Stimulated activated CD8-positive, alpha-beta memory T cell treated with anti-CD3 and anti-CD28 coated beads, Interleukin-7, amount 100 ng/mL, for 24 hours (primary cell): ENCODE results near the gene IL1RAPL1.

ENCODE experiments used
- DNase-seq: peaks from one replicate; pipeline ENCODE4 v3.0.0-alpha.2; 2020; ENCODE audit warnings: low read depth

Gene IL1RAPL1

DNA sequence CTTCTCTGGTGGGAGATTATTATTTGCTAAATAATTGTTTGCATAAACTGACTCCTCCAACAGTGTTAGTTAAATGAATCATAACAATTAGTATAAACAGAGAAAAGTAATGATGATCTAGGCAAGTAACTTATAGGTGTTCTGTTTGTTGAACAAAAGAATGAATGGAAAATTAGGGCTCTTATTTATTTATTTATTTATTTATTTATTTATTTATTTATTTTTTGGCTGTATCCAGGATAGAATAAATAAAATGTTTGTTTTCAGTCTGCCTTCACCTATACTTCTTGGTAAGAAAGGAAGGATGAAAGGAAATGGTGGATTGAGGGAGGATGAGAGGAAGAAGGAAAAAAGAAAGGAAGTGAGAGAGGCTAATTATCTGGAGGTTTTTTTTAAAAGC, 1066.5 kb downstream of the IL1RAPL1 start:
- no peak for DNase-seq

DNA sequence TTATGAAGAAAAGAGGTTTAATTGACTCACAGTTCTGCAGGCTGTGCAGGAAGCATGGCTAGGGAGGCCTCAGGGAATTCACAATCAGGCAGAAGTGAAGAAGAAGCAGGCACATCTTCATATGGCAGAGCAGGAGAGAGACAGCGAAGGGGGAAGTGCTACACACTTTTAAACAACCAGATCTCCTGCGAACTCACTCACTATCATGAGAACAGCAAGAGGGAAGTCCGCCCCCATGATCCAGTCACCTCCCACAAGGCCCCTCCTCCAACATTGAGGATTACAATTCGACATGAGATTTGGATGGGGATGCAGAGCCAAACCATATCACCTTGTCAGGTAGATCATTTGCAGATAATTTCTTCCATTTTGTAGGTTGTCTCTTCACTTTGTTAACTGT, 1072.7 kb downstream of the IL1RAPL1 start:
- no peak for DNase-seq

GRCh38 chrX:29661290-29661689, 1074.0 kb downstream of the IL1RAPL1 start:
- DNase-seq = no peak

DNA sequence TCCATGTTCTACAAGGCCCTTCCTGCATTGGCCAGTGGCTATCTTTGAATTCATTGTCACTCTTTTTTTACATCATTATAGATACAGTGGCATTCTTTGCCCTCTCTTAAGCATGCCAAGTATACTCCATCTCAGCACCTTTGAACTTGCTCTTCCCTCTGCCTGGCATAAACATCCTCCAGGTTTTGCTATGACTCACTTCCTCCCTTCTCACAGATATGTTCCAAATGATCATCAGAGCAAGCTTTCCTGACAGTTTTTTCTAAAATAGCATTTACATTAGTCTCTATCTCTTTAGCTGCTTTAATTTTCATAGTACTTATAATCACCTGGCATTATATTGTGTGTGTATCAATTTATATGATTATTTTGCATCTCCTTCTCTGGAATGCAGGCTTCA, 1074.9 kb downstream of the IL1RAPL1 start:
- DNase-seq = no peak

DNA sequence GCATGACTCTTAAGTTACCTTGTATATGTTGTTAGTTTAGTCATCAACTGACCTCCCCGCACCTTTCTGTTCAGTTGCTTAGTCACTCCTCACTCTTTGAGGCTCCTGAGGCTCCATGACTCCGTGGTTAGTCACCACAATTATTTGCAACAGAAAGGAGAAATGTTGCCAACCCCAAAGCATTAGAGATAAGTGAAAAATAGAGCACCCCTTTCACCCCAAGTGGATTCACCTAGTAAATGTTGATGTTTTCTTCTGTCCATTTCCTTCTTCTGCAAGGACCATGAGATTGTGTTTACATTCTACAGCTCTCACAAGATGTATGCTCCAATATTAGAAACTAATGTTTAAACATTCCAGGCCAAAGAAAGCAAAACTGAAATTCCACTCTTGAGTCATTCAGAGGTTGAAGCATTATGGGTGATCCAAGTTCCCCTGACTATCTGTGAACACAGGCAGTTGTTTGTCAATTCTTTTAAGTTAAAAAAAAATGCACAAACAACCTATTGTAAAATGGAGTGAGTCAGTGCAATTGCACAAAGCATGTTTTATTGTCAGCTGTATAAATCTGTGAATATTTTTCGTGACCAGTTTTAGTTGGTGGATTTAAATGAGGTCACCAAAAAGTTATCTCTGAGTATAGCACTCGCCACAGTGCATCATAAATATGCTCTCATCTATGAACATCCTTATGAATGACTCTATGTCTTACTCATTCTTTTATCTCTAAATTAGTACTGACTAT, 1075.7 kb downstream of the IL1RAPL1 start:
- DNase-seq = no peak

DNA sequence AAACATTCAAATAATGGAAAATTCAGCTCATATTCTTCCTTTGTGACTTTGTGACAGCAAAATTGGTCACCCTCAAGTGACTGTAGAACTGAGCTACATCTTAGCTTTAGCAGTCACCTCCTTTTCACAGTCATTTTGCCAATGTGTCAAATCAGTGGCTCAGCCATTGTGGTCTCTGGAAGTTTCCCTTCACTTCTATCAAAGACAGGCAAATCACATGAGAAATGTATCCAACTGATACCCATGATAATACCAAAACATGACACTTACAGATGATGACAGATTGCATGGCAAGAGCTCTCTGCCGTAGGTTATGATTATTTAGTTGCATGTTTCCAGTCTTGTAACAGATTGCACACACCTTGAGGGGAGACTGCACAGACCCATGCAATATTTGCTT, 1078.3 kb downstream of the IL1RAPL1 start:
- no peak for DNase-seq

- no peak for DNase-seq
Observed at GRCh38 chrX:29666366-29666765, 1079.1 kb downstream of the IL1RAPL1 start.

- no peak for DNase-seq
Observed at GRCh38 chrX:29671421-29671820, 1084.2 kb downstream of the IL1RAPL1 start.

- no peak for DNase-seq
Observed at GRCh38 chrX:29687687-29688086, 1100.4 kb downstream of the IL1RAPL1 start.

- no peak for DNase-seq
Observed at GRCh38 chrX:29690061-29690460, 1102.8 kb downstream of the IL1RAPL1 start.

DNA sequence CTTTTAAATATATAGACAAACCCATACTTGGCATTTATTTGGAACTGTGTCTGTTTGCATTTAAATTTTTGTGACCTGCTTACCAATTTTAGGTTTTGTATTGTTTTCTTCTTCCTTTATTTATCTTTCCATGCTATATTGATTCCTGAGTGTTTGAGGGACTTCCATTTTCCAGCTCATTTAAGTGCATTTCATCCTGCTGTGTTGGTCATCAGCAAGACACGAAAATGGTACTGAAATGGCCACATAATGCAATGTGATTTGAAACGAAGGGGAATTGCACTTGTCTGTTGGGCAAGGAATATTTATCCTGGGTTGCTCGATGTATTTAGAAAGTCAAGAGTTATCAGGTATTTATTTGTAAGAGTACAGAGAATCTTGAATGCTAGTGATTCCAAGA, 1103.8 kb downstream of the IL1RAPL1 start:
- no peak for DNase-seq

DNA sequence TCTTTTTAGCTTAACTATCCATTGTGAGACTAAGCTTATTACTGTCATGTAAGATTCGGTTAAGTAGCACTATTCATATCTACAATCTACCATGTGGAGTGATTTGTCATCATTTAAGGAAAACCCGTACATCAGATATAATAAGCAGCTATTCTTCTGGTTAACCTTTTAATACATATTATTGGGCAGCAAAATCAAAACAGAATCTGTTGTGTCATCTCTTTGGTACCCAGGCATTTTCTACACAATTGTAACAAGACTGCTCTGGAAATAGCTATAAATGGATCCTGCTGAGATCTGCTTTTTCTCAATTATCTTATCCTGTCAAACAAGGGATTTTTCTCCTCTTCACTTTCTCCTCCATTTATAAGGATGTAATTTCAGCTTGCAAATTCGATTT, 1106.7 kb downstream of the IL1RAPL1 start:
- DNase-seq = no peak

DNA sequence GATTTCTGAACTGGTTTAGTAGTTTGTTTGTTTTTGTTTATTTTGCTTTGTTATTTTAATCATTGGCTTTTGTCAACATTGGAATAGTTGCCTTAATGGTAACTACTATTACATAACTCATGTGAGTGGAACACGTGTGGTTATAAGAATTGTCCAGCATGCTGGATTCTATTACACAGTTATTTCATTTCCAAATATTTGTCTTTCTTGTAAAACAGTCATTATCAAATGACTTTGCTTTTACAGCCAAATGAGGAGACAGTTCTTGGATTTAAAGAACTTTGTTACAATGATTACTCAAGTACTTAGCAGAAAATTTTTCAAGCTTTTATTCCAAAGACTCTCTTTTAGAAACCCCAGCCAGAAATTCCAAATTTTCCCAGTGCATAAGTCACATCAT, 1112.0 kb downstream of the IL1RAPL1 start:
- DNase-seq = no peak

DNA sequence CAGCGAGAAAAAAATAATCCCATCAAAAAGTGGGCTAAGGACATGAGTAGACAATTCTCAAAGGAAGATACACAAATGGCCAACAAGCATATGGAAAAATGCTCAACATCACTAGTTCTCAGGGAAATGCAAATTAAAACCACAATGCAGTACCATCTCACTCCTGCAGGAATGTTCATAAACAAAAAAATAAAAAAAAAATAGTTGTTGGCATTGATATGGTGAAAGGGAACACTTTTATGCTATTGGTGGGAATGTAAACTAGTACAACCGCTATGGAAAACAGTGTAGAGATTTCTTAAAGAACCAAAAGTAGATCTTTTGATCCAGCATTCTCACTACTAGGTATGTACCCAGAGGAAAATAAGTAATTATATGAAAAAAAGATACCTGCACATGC, 1119.8 kb downstream of the IL1RAPL1 start:
- no peak for DNase-seq

DNA sequence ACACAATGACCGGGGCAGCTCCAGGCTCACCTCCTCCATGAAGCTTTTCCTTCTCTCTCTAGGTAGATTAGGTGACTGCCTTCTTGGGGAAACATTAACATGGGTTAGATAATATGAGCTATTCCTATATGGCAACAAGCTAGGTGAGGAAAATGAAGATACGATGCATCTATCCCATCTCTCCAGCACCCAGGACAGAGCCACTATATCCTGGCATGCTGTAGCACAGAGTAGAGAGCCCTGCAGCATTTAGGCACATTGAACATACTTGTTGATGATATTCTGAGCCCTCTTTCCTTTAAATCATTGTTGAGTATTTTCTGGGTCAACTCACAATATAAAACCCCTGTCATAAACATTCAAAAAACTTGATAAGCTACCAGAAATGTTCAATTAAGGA, 1133.9 kb downstream of the IL1RAPL1 start:
- no peak for DNase-seq

DNA sequence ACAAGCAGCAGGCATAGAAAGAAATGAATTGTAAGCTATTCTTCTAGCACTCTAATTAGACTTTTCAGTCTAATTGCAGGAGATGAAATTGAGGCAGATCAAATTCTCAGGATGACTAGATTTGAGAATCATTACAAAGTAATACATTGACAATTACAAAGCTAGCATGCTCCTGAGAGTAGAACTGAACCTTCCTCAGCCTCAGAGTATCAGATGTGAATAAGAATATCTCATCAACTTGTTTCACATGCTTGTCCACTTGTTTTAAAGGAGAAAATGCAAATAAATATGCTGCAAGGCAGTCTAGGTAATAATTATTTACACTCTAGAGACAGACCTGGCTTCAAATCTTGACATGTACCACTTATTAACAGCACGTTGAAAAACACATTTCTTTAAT, 1137.1 kb downstream of the IL1RAPL1 start:
- DNase-seq = no peak

GRCh38 chrX:29726811-29727210, 1139.6 kb downstream of the IL1RAPL1 start:
- no peak for DNase-seq

DNA sequence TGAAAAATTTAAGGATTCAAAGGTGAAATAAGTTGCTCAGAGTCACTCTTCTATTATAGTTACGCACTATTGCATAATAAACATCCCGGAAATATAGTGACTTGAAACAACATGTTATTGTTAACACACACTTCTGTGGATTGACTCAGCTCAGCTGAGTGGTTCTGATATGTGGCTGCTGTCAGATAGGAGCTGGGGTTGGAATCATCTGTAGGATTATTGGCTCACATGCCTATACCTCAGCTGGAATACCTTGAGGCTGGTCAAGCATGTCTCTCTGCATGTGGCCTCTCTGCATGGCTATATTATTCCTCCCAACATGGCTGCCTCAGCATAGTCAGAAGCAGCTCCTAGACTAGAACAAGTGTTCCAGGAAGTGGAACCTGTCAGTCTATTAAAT, 1141.4 kb downstream of the IL1RAPL1 start:
- DNase-seq = no peak

GRCh38 chrX:29744966-29745365, 1157.7 kb downstream of the IL1RAPL1 start:
- no peak for DNase-seq

GRCh38 chrX:29746326-29746725, 1159.1 kb downstream of the IL1RAPL1 start:
- DNase-seq = no peak

- DNase-seq = no peak
Observed at GRCh38 chrX:29762006-29762405, 1174.8 kb downstream of the IL1RAPL1 start.

- no peak for DNase-seq
Observed at GRCh38 chrX:29775890-29776289, 1188.6 kb downstream of the IL1RAPL1 start.

- no peak for DNase-seq
Observed at GRCh38 chrX:29787656-29788055, 1200.4 kb downstream of the IL1RAPL1 start.

DNA sequence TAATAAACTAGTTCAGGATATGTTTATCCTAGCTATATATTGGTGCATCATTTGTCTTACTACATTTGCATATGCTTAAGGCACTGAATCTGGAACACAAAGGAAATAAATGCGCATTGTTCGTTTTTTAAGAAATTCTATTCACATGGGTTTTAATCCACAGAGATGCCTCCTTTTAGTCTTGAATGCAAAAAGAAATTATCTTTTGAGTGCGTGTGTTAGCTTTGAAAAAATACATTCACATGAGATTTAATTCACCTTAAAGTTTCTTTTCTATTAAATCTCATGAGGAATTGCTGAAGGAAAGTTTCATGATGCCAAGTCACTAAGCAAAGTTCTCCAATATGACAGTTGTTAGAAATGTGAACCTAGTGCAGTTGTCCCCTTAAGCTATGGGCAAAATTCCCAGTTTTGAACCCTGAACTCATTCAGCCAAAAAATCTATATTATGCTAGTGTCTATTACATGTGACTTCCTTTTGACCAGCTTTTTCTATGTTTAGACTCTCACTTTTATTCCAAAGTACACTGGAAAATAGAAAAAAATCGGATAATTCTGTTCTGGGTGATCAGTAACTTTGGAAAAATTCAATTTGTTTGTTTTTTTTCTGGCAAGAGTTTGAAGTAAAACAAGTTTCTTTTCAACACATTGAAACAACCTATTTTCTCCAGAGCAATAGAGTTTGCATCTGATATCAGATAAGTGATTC, 1201.9 kb downstream of the IL1RAPL1 start:
- no peak for DNase-seq
